Effector memory CD4-positive, alpha-beta T cell (primary cell): ENCODE results near the gene QPRT.
"Not testable (repeated sequence)": the region's sequence is repeated elsewhere in the genome, so short reads cannot be mapped to it uniquely, and the experiment has no call there.

Experiments
- DNase-seq, 3 donors: peaks; one replicate each; pipeline ENCODE4 v3.0.0-alpha.2; 2020
- H3K27ac ChIP-seq: 2 replicates; pipeline ENCODE4 v1.7.0; 2013; ENCODE audit warnings: mild to moderate bottlenecking, low read length, moderate library complexity; ENCODE audit not compliant: insufficient read depth, poor library complexity, severe bottlenecking
- H3K27me3 ChIP-seq: replicated peaks from 2 replicates; pipeline ENCODE4 v1.7.0; 2013; ENCODE audit warnings: mild to moderate bottlenecking, low read length; ENCODE audit not compliant: insufficient read depth, control insufficient read depth, poor library complexity, severe bottlenecking
- H3K36me3 ChIP-seq: 2 replicates; pipeline ENCODE4 v1.7.0; 2013; ENCODE audit warnings: mild to moderate bottlenecking, low read length, moderate library complexity; ENCODE audit not compliant: control insufficient read depth, insufficient read depth
- H3K4me1 ChIP-seq: 2 replicates; pipeline ENCODE4 v1.7.0; 2013; ENCODE audit warnings: low read length, mild to moderate bottlenecking; ENCODE audit not compliant: control insufficient read depth, insufficient read depth, poor library complexity, severe bottlenecking
- H3K4me3 ChIP-seq: 2 replicates; pipeline ENCODE4 v1.7.0; 2013; ENCODE audit warnings: low read length, low read depth, mild to moderate bottlenecking; ENCODE audit not compliant: insufficient read depth, poor library complexity, severe bottlenecking
- H3K9me3 ChIP-seq: 2 replicates; pipeline ENCODE4 v1.7.0; 2013; ENCODE audit warnings: mild to moderate bottlenecking, low read length, moderate library complexity; ENCODE audit not compliant: control insufficient read depth
- total RNA-seq, 3 donors: gene quantifications; one replicate each; lab custom pipeline; 2026; lab: John Stamatoyannopoulos, UW

Gene QPRT
- 1.0 to 1.6 (median 1.2) reads per million in 3 donors for total RNA-seq

GRCh38 chr16:29678691-29679267 is at the start of gene QPRT:
Gene QPRT, plus strand, starts transcription at chr16:29679180. Its CDS starts 18 bp downstream, at chr16:29679198.
- Histone ChIP-seq H3K4me3 (no peak within 1 kb of the TSS), H3K36me3 (no peaks in the 10 kb centered on the region), H3K27ac (no peak within 1 kb of the TSS), H3K27me3 (no peaks in the 10 kb centered on the region), H3K4me1 (peaks cover 14% of the 10 kb centered on the region), H3K9me3 (no peaks in the 10 kb centered on the region)
- no peak for DNase-seq

- H3K27ac ChIP-seq, H3K4me3 ChIP-seq, DNase-seq, H3K9me3 ChIP-seq, H3K4me1 ChIP-seq, H3K36me3 ChIP-seq, H3K27me3 ChIP-seq: not testable (repeated sequence)
Observed at GRCh38 chr16:29629318-29629717, 49.7 kb upstream of the QPRT start.

GRCh38 chr16:29631658-29632057 is 47.3 kb upstream of the QPRT start:
- DNase-seq, H3K27ac ChIP-seq, H3K4me1 ChIP-seq, H3K9me3 ChIP-seq, H3K27me3 ChIP-seq, H3K4me3 ChIP-seq, H3K36me3 ChIP-seq: not testable (repeated sequence)

- not testable (repeated sequence) for H3K27ac ChIP-seq, H3K4me1 ChIP-seq, H3K27me3 ChIP-seq, DNase-seq, H3K9me3 ChIP-seq, H3K4me3 ChIP-seq, H3K36me3 ChIP-seq
Observed at GRCh38 chr16:29635902-29636301, 43.1 kb upstream of the QPRT start.

- DNase-seq, H3K9me3 ChIP-seq, H3K27ac ChIP-seq, H3K27me3 ChIP-seq, H3K4me1 ChIP-seq, H3K4me3 ChIP-seq, H3K36me3 ChIP-seq: not testable (repeated sequence)
Observed at GRCh38 chr16:29636368-29636767, 42.6 kb upstream of the QPRT start.

- not testable (repeated sequence) for H3K4me3 ChIP-seq, H3K36me3 ChIP-seq, H3K9me3 ChIP-seq, H3K27me3 ChIP-seq, H3K27ac ChIP-seq, H3K4me1 ChIP-seq, DNase-seq
Observed at GRCh38 chr16:29638751-29639150, 40.2 kb upstream of the QPRT start.

GRCh38 chr16:29641561-29641960 is 37.4 kb upstream of the QPRT start:
- no peaks in the 10 kb centered on the region for H3K36me3 ChIP-seq
- no peaks in the 10 kb centered on the region for H3K27me3 ChIP-seq
- no peak overlapping the region for H3K4me3 ChIP-seq
- H3K4me1 ChIP-seq = peaks cover 3% of the 10 kb centered on the region
- no peaks in the 10 kb centered on the region for H3K9me3 ChIP-seq
- no peak overlapping the region for H3K27ac ChIP-seq
- DNase-seq = no peak

GRCh38 chr16:29643596-29643995 is 35.4 kb upstream of the QPRT start:
- Histone ChIP-seq H3K36me3 (no peaks in the 10 kb centered on the region), H3K9me3 (no peaks in the 10 kb centered on the region), H3K4me3 (no peak overlapping the region), H3K27ac (no peak overlapping the region), H3K4me1 (peaks cover 3% of the 10 kb centered on the region), H3K27me3 (no peaks in the 10 kb centered on the region)
- no peak for DNase-seq

- no peak overlapping the region for H3K27ac ChIP-seq
- H3K4me1 ChIP-seq = peaks cover 3% of the 10 kb centered on the region
- H3K36me3 ChIP-seq = no peaks in the 10 kb centered on the region
- no peaks in the 10 kb centered on the region for H3K27me3 ChIP-seq
- H3K4me3 ChIP-seq = no peak overlapping the region
- no peaks in the 10 kb centered on the region for H3K9me3 ChIP-seq
- DNase-seq = no peak
Observed at GRCh38 chr16:29644338-29644857, 34.6 kb upstream of the QPRT start.

GRCh38 chr16:29644973-29645693 is 33.8 kb upstream of the QPRT start:
- H3K27ac ChIP-seq = no peak overlapping the region
- H3K4me1 ChIP-seq = peaks cover 3% of the 10 kb centered on the region
- no peaks in the 10 kb centered on the region for H3K9me3 ChIP-seq
- H3K36me3 ChIP-seq = no peaks in the 10 kb centered on the region
- H3K4me3 ChIP-seq = no peak overlapping the region
- H3K27me3 ChIP-seq = no peaks in the 10 kb centered on the region
- no peak for DNase-seq
